GM12878 (cell line): Measurements from ENCODE around the gene OTOG. TPM values are rescaled to one million over a fixed set of nuclear protein-coding genes. Genes with fewer than 3 reads are reported as not detected.

Source experiments
- ATAC-seq: fragments of 200-7000 bp; cut with Tn5 transposase; 3 replicates; pipeline ENCODE4 v1.9.1; 2020; ENCODE audit warnings: mild to moderate bottlenecking, moderate library complexity
- BruUV-seq: library from RNA; stranded (reverse); fragments of 400-500 nt; replicated peaks from 2 replicates; lab custom pipeline; 2021; lab: Mats Ljungman, UMichigan
- CTCF ChIA-PET: fragments of 300-600 bp; sonication (Branson Sonifier 250); formaldehyde crosslinking; extraction: SDS; loops from one replicate; lab custom pipeline; 2021; ENCODE audit warnings: inconsistent platforms; lab: Yijun Ruan, JAX
- POLR2A ChIA-PET: fragments of 350-600 bp; formaldehyde crosslinking; extraction: SDS; loops from one replicate; lab custom pipeline; 2021; ENCODE audit warnings: inconsistent platforms; lab: Charles Lee
- RAD21 ChIA-PET: fragments of 300-600 bp; sonication (Branson Sonifier 250); formaldehyde crosslinking; loops from one replicate; lab custom pipeline; 2023; ENCODE audit warnings: antibody characterized with exemption; ENCODE audit not compliant: unreplicated experiment; lab: Charles Lee
- SMC1A ChIA-PET: fragments of 300-600 bp; sonication (Branson Sonifier 250); formaldehyde crosslinking; loops from one replicate; lab custom pipeline; 2023; ENCODE audit not compliant: unreplicated experiment, uncharacterized antibody; lab: Charles Lee
- DNase-seq: peaks from one replicate; pipeline ENCODE4 v3.0.0-alpha.2; 2011; ENCODE audit warnings: low read depth, low spot score
- FAIRE-seq: peaks from 3 replicates; lab custom pipeline; 2011; peaks lifted over from hg19 to GRCh38; lab: Jason Lieb, UNC
- H2AFZ ChIP-seq: 2 replicates; pipeline ENCODE4 v1.6.0; 2011; ENCODE audit warnings: low read depth, low read length, control low read depth; ENCODE audit not compliant: control insufficient read depth
- H3K27ac ChIP-seq: 2 replicates; pipeline ENCODE4 v1.5.1; 2011; ENCODE audit warnings: control low read depth; ENCODE audit not compliant: control insufficient read depth, insufficient read depth
- H3K27me3 ChIP-seq, 2 experiments: replicated peaks in 1 of 2; 2 replicates each; pipeline versions ENCODE4 v1.6.0 to v1.6.1; 2011; ENCODE audit warnings: low read length in 1 of 2; ENCODE audit not compliant: control insufficient read depth in 2 of 2, insufficient read depth in 2 of 2
- H3K36me3 ChIP-seq, 2 experiments: 2 replicates each; pipeline ENCODE4 v1.5.1; 2011; ENCODE audit warnings: low read length in 1 of 2; ENCODE audit not compliant: control insufficient read depth in 2 of 2, insufficient read depth in 2 of 2
- H3K4me1 ChIP-seq: 2 replicates; pipeline ENCODE4 v1.6.1; 2011; ENCODE audit warnings: mild to moderate bottlenecking, low read length, moderate library complexity, mixed read lengths; ENCODE audit not compliant: control insufficient read depth, insufficient read depth
- H3K4me2 ChIP-seq: 2 replicates; pipeline ENCODE4 v1.6.0; 2011; ENCODE audit warnings: control low read depth; ENCODE audit not compliant: control insufficient read depth, insufficient read depth
- H3K4me3 ChIP-seq: fragments of 200-600 bp; sonication (generic); 2 replicates; pipeline ENCODE4 v1.5.1; 2016
- H3K79me2 ChIP-seq: 2 replicates; pipeline ENCODE4 v1.6.0; 2011; ENCODE audit warnings: low read length; ENCODE audit not compliant: control insufficient read depth, insufficient read depth
- H3K9ac ChIP-seq: 2 replicates; pipeline ENCODE4 v1.8.0; 2011; ENCODE audit warnings: low read length, control low read depth, mixed read lengths; ENCODE audit not compliant: control insufficient read depth, insufficient read depth
- H3K9me3 ChIP-seq: replicated peaks from 3 replicates; pipeline ENCODE4 v1.5.1; 2011; ENCODE audit warnings: mild to moderate bottlenecking, low read length; ENCODE audit not compliant: control insufficient read depth, insufficient read depth
- H4K20me1 ChIP-seq: 2 replicates; pipeline ENCODE4 v1.6.0; 2011; ENCODE audit not compliant: control insufficient read depth, insufficient read depth
- IRF3 ChIP-seq: fragments of 450-650 bp; IDR thresholded peaks from 2 replicates; pipeline ENCODE4 v1.6.1; 2014; ENCODE audit warnings: mild to moderate bottlenecking
- RUNX3 ChIP-seq: IDR thresholded peaks from 2 replicates; pipeline ENCODE4 v1.6.1; 2012; ENCODE audit warnings: low read length, inconsistent platforms
- SMC3 ChIP-seq: IDR thresholded peaks from 2 replicates; pipeline ENCODE4 v1.6.1; 2011; ENCODE audit warnings: low read length, improper control_type of control experiment, borderline replicate concordance
- TCF3 ChIP-seq: IDR thresholded peaks from 2 replicates; pipeline ENCODE4 v1.6.1; 2012; ENCODE audit warnings: low read depth, mild to moderate bottlenecking, low read length, borderline replicate concordance; ENCODE audit not compliant: insufficient read depth
- WRNIP1 ChIP-seq: IDR thresholded peaks from 2 replicates; pipeline ENCODE4 v1.6.1; 2011; ENCODE audit warnings: low read depth, low read length, improper control_type of control experiment, borderline replicate concordance
- ZBTB33 ChIP-seq: fragments of 450-650 bp; IDR thresholded peaks from 2 replicates; pipeline ENCODE4 v1.6.1; 2017; ENCODE audit warnings: mild to moderate bottlenecking
- ZBTB40 ChIP-seq: fragments of 450-650 bp; IDR thresholded peaks from 2 replicates; pipeline ENCODE4 v1.6.1; 2016; ENCODE audit warnings: mild to moderate bottlenecking, moderate library complexity, borderline replicate concordance
- WGBS: methylation state at CpG from one replicate; pipeline ENCODE4 v1.1.6; 2016; ENCODE audit warnings: low lambda C conversion rate; ENCODE audit not compliant: insufficient replicate concordance, insufficient coverage; ENCODE audit errors: missing lambda C conversion rate; 5-methylcytosine and 5-hydroxymethylcytosine counted together
- in situ Hi-C: fragments of 300-500 bp; cut with MboI; formaldehyde crosslinking; loops from 9 replicates; pipeline ENCODE4 v1.14.3; 2018; ENCODE audit warnings: mixed read lengths
- intact Hi-C: fragments of 100-400 bp; cut with micrococcal nuclease; formaldehyde crosslinking; loops from one replicate; pipeline ENCODE4 v1.14.2; 2022; ENCODE audit not compliant: unreplicated experiment
- polyA plus RNA-seq, 11 experiments: library from polyadenylated mRNA; depleted of rRNA in 4 of 11; unstranded in 6 of 11; stranded (reverse) in 5 of 11; fragments of >200 nt; fragmentation: Nextera tagmentation in 4 of 11; fragmentation: Illumina TruSeq in 1 of 11; extraction: Ambion mirVana in 4 of 11; extraction: Trizol in 1 of 11; gene quantifications; 1 replicate in 1 of 11; 2 replicates in 10 of 11; pipeline versions ENCODE4 v1.2.1 to v1.2.3, GENCODE V29; 2011 to 2016; ENCODE audit warnings: inconsistent platforms in 2 of 11, missing spikeins in 2 of 11, low read depth in 1 of 11
- total RNA-seq, 4 experiments: library from RNA; depleted of rRNA in 3 of 4; stranded (reverse); fragments of >200 nt in 3 of 4; fragmentation: Illumina TruSeq in 1 of 4; extraction: Trizol in 1 of 4; gene quantifications; 2 replicates each; pipeline versions ENCODE4 v1.2.1 to v1.2.3, GENCODE V29; 2013 to 2021

The OTOG gene
- total and polyA plus RNA-seq, 10 of the 15 experiments (the other 5 are each of a cell fraction or from before 2014, with no cell fraction given) = not detected

- POLR2A ChIA-PET = no interaction called here
- H3K4me3 ChIP-seq = no peak overlapping the region
- H2AFZ ChIP-seq = no peak overlapping the region
- CTCF ChIA-PET = interaction anchor here (2.1 kb wide), 1 partner anchor 11 kb away, joined by 9 read pairs; no protein-coding TSS in a partner anchor
- H3K36me3 ChIP-seq = no peaks in the 10 kb centered on the region
- FAIRE-seq (no peak), ATAC-seq (no peak), DNase-seq (no peak)
- no peak overlapping the region for H3K27ac ChIP-seq
- WGBS = 25% methylated on average over 8 of the region's 8 CpGs
- H3K4me2 ChIP-seq = no peak overlapping the region
- no peak overlapping the region for H3K9ac ChIP-seq
- H3K79me2 ChIP-seq = no peaks in the 10 kb centered on the region
- RAD21 ChIA-PET = no interaction called here
- no peaks in the 10 kb centered on the region for H4K20me1 ChIP-seq
- intact Hi-C loops (no loop called here), in situ Hi-C loops (no loop called here)
- SMC1A ChIA-PET = no interaction called here
- BruUV-seq = no TSS peak
- no peaks in the 10 kb centered on the region for H3K9me3 ChIP-seq
- no peaks in the 10 kb centered on the region for H3K4me1 ChIP-seq
- H3K27me3 ChIP-seq = no peaks in the 10 kb centered on the region; a peak in 2 of 4 replicates
- no peak for TF ChIP-seq RUNX3
Observed at GRCh38 chr11:17588166-17588565, 41.1 kb downstream of the OTOG start.

GRCh38 chr11:17588721-17589120 is 41.7 kb downstream of the OTOG start:
- RAD21 ChIA-PET = no interaction called here
- Histone ChIP-seq H3K4me2 (no peak overlapping the region), H3K4me3 (no peak overlapping the region), H4K20me1 (no peaks in the 10 kb centered on the region), H3K79me2 (no peaks in the 10 kb centered on the region), H3K36me3 (no peaks in the 10 kb centered on the region), H3K4me1 (no peaks in the 10 kb centered on the region), H3K9me3 (no peaks in the 10 kb centered on the region; the same call in 2 of the 3 replicates), H3K27me3 (no peaks in the 10 kb centered on the region; a peak in 2 of 4 replicates), H3K27ac (no peak overlapping the region), H2AFZ (no peak overlapping the region), H3K9ac (no peak overlapping the region)
- CTCF ChIA-PET = interaction anchor here (2.1 kb wide), 1 partner anchor 10 kb away, joined by 9 read pairs; no protein-coding TSS in a partner anchor
- ATAC-seq = no peak
- in situ Hi-C loops = no loop called here
- intact Hi-C loops = no loop called here
- BruUV-seq = no TSS peak
- WGBS = 50% methylated on average over 4 of the region's 4 CpGs
- FAIRE-seq = no peak
- DNase-seq = no peak
- POLR2A ChIA-PET = no interaction called here
- SMC1A ChIA-PET = no interaction called here
- no peak for TF ChIP-seq WRNIP1
- no peak for TF ChIP-seq SMC3
- no peak for TF ChIP-seq ZBTB33
- no peak for TF ChIP-seq ZBTB40
- no peak for TF ChIP-seq TCF3
- no peak for TF ChIP-seq IRF3
